ENCODE measurements around the gene GDAP1L1. TPM values are rescaled to one million over a fixed set of nuclear protein-coding genes. Genes with fewer than 3 reads are reported as not detected.

The GDAP1L1 gene
- total RNA-seq, 2 experiments from 2014 or later = 0.27 TPM; not detected in 1

- no peak for TF ChIP-seq CTCF (conservative IDR thresholded peaks at IDR 0.05; ENCODE audit: low read length)
- TF ChIP-seq EZH2phosphoT487 (IDR thresholded peaks at IDR 0.05; ENCODE audit: borderline replicate concordance, low read depth, low read length) = no peak
- Histone ChIP-seq H3K4me3 (ENCODE audit: low read depth, low read length, poor library complexity, severe bottlenecking) (no peak overlapping the region), H2AFZ (ENCODE audit: low read length) (no peak overlapping the region), H3K9me2 (ENCODE audit: insufficient read depth, low read length) (no peaks in the 10 kb centered on the region), H3K36me3 (ENCODE audit: insufficient read depth, low read length) (no peaks in the 10 kb centered on the region), H4K20me1 (ENCODE audit: insufficient read depth, low read length) (no peaks in the 10 kb centered on the region), H3K79me2 (ENCODE audit: insufficient read depth, low read depth, low read length) (no peaks in the 10 kb centered on the region), H3K4me2 (ENCODE audit: low read length) (no peak overlapping the region), H3K4me1 (ENCODE audit: insufficient read depth, low read length, poor library complexity, severe bottlenecking) (no peaks in the 10 kb centered on the region), H3K27ac (ENCODE audit: low read depth, low read length, poor library complexity, severe bottlenecking) (no peak overlapping the region), H3K9me3 (ENCODE audit: low read length) (no peaks in the 10 kb centered on the region)
- no TSS peak for BruUV-seq (replicated peaks)
- no peak for DNase-seq (ENCODE audit: low spot score)
- intact Hi-C loops (cut with micrococcal nuclease; ENCODE audit: unreplicated experiment) = no loop called here
- ChIA-PET POLR2A (no interaction called here), CTCF (ENCODE audit: unreplicated experiment) (no interaction called here)
Measured at GRCh38 chr20:44302026-44302669, 55.0 kb downstream of the GDAP1L1 start.

- BruUV-seq (replicated peaks) = no TSS peak
- CTCF ChIA-PET (ENCODE audit: unreplicated experiment) = no interaction called here
- Histone ChIP-seq H4K20me1 (ENCODE audit: insufficient read depth, low read length) (no peaks in the 10 kb centered on the region), H3K27ac (ENCODE audit: low read depth, low read length, poor library complexity, severe bottlenecking) (no peak overlapping the region), H3K79me2 (ENCODE audit: insufficient read depth, low read depth, low read length) (no peaks in the 10 kb centered on the region), H3K4me1 (ENCODE audit: insufficient read depth, low read length, poor library complexity, severe bottlenecking) (no peaks in the 10 kb centered on the region), H3K4me3 (ENCODE audit: low read depth, low read length, poor library complexity, severe bottlenecking) (no peak overlapping the region), H3K36me3 (ENCODE audit: insufficient read depth, low read length) (no peaks in the 10 kb centered on the region), H2AFZ (ENCODE audit: low read length) (no peak overlapping the region), H3K4me2 (ENCODE audit: low read length) (no peak overlapping the region), H3K9me2 (ENCODE audit: insufficient read depth, low read length) (no peaks in the 10 kb centered on the region), H3K9me3 (ENCODE audit: low read length) (no peaks in the 10 kb centered on the region)
- no peak for DNase-seq (ENCODE audit: low spot score)
- TF ChIP-seq EZH2phosphoT487 (IDR thresholded peaks at IDR 0.05; ENCODE audit: borderline replicate concordance, low read depth, low read length) = no peak
- TF ChIP-seq CTCF (conservative IDR thresholded peaks at IDR 0.05; ENCODE audit: low read length) = no peak
- POLR2A ChIA-PET = no interaction called here
- intact Hi-C loops (cut with micrococcal nuclease; ENCODE audit: unreplicated experiment) = no loop called here
Measured at GRCh38 chr20:44302736-44303135, 55.6 kb downstream of the GDAP1L1 start.

- no peaks in the 10 kb centered on the region for H3K36me3 ChIP-seq (ENCODE audit: insufficient read depth, low read length)
- no peak for DNase-seq (ENCODE audit: low spot score)
- no peaks in the 10 kb centered on the region for H3K9me2 ChIP-seq (ENCODE audit: insufficient read depth, low read length)
- ChIA-PET CTCF (ENCODE audit: unreplicated experiment) (no interaction called here), POLR2A (no interaction called here)
- no peaks in the 10 kb centered on the region for H4K20me1 ChIP-seq (ENCODE audit: insufficient read depth, low read length)
- intact Hi-C loops (cut with micrococcal nuclease; ENCODE audit: unreplicated experiment) = no loop called here
- H2AFZ ChIP-seq (ENCODE audit: low read length) = no peak overlapping the region
- H3K27ac ChIP-seq (ENCODE audit: low read depth, low read length, poor library complexity, severe bottlenecking) = no peak overlapping the region
- H3K4me2 ChIP-seq (ENCODE audit: low read length) = no peak overlapping the region
- no peak for TF ChIP-seq EZH2phosphoT487 (IDR thresholded peaks at IDR 0.05; ENCODE audit: borderline replicate concordance, low read depth, low read length)
- TF ChIP-seq CTCF (conservative IDR thresholded peaks at IDR 0.05; ENCODE audit: low read length) = no peak
- BruUV-seq (replicated peaks) = no TSS peak
- no peak overlapping the region for H3K4me3 ChIP-seq (ENCODE audit: low read depth, low read length, poor library complexity, severe bottlenecking)
- H3K9me3 ChIP-seq (ENCODE audit: low read length) = no peaks in the 10 kb centered on the region
- H3K4me1 ChIP-seq (ENCODE audit: insufficient read depth, low read length, poor library complexity, severe bottlenecking) = no peaks in the 10 kb centered on the region
- H3K79me2 ChIP-seq (ENCODE audit: insufficient read depth, low read depth, low read length) = no peaks in the 10 kb centered on the region
Measured at GRCh38 chr20:44304383-44304782, 57.3 kb downstream of the GDAP1L1 start.
